Stimulated activated CD4-positive, alpha-beta T cell treated with anti-CD3 and anti-CD28 coated beads, Interleukin-12 subunit alpha, Interleukin-12 subunit beta, amount 100 ng/mL, for 24 hours (primary cell): ENCODE results near the gene PITHD1.
"Not testable (repeated sequence)": the region's sequence is repeated elsewhere in the genome, so short reads cannot be mapped to it uniquely, and the experiment has no call there.

ENCODE experiments used
- DNase-seq, 2 experiments: peaks; one replicate each; pipeline ENCODE4 v3.0.0-alpha.2; 2020; ENCODE audit warnings: low read depth in 2 of 2

The PITHD1 gene

DNA sequence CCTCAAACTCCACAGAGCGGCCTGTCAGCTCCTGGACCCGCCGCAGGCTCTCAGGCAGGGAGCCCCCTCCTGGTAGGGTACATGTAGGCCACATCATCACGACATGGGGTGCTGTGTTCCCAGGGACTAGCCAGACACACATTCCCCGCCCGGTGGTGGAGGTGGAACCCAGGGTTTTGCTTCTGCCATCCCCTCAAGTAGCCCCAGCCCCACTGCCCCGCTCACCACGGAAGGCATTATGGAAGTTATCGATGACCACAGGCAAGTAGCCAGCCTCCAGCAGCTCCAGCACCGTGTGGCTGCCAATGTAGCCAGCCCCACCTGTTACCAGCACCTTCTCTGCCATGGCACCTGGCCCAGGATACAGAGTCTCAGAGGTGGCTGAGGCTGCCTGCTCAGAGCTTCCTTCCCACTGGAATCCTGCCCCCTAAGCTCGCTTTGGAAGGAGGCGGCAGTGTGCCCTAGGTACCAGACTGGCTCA lies 20.5 kb downstream of the PITHD1 start:
- no peak for DNase-seq

- DNase-seq = no peak
Measured at GRCh38 chr1:23799255-23799569, 21.0 kb downstream of the PITHD1 start.

- peak in 1 of 2 experiments; percentile 32 for DNase-seq
Measured at GRCh38 chr1:23799570-23800399, 21.6 kb downstream of the PITHD1 start.

DNA sequence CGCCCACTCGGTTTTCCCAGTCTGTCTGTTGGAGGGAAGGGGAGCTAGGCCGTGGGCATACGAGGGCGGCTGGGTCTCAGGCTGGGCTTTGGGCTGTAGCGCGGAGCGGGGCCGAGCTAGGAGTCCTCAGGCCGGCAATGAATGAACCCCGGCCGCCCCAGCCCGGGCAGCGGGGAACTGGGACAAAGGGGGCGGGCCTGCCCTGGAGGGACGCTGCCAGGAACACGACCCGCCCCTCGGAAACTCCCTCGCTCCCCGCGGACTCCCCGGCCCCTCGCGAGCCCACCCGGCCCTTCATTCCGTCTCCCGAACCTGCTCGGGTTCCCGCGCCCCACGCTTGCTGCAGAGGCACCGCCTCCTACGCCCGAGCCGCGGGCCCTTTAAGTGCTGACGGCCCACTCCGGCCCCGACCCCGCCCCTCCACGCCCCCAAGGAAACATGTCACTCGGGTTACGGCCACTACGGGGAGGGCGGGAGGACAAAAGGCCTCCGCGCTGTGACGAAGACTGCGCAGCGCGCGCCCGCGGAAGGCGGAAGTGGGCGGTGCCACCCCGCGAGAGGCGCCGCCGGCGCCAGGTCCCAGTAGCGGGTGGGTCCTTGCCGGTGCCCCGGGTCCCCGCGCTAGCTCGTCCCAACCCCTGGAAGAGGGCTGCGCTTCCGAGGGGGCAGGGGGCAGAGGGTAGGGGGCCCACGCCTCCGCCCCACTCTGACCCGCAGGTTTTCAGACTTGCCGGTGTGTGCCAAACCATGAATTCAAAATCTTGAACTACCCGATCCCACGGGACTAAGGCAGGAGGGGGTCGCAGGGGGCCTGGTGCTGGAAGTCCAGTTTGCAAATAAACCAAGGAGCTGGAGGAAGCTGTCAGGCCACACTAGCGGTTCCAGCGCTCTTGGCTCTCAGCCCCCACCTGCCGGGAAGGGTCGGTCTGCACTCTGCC lies 22.5 kb downstream of the PITHD1 start, which contains the start of gene GALE:
TSS of gene GALE (minus strand) at position 355 of the 938 bp plus-strand sequence. CDS start 1,747 bp downstream, outside the sequence.
- peak; percentile 92 to 99 for DNase-seq

DNA sequence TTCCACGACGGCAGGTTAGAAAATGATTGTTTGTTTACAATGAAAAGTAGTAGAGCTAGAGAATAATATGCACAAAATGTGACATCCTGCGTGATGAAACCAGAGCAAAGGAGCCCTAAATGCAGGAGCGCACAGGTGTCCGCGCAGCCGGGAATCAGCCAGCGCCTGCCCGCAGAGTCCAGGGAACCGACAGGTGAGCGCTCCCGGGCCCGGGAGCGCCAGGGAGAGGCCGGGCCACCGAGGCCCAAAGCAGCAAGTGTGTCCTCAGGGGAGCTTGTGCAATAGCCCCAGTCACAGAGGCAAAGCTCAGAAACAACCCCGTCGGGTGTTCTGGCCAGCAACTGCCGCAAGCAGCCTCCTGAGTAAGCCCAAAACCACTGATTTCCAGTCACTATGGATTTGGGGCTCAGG lies 23.1 kb downstream of the PITHD1 start:
- no peak for DNase-seq

DNA sequence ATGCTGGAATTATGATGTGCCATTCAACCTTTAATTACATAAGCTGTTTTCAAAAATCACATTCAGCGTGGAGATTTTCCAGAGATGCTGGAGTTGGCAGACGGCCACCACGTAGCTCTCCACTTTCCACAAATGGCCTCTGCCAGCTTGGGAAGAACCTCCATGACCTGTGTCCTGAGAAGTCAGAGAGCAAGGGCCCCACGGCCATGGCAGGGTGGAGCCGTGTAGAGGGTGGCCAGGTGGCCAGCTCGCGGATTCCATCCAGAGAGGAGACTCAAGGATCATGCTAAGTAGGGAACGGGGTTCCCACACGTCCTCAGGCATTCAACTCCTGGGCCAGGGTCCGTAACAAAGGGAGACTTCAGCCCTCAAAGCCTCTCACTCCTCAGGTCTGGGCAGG lies 23.7 kb downstream of the PITHD1 start:
- DNase-seq = no peak

DNA sequence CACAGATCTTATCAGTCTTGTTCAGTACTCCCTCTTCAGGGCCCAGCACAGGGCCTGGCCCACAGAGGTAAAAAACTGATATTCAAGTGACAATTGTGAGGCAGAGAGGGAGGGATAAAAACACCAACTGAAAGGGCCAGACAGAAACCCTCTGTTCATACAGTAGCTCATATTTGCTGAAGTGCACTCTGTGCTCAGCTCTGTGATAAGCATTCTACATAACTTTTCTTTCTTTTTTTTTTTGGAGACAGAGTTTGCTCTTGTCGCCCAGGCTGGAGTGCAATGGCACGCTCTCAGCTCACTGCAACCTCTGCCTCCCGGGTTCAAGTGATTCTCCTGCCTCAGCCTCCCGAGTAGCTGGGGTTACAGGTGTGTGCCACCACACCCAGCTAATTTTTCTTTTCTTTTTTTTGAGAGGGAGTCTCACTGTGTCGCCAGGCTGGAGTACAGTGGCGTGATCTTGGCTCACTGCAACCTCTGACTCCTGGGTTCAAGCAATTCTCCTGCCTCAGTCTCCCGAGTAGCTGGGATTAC lies 24.7 kb downstream of the PITHD1 start:
- not testable (repeated sequence) for DNase-seq

DNA sequence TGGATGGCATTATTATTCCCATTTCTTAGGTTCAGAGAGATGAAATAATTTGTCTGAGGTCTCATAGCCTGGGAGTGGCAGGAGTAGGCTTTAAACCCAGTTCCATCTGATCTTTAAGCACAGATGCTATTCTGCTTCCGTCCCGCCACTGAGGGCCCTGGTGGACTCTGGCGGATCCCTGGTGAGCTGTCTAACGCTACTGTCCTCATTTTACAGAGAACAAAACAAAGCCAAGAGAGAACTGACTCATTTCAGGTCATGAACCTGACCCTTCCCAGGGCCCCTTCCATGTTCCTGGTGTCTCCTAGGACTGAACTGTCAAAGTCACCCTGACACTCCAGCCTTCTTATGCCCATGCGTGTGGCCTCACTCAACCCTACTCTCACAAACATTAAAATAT lies 25.5 kb downstream of the PITHD1 start:
- no peak for DNase-seq

GRCh38 chr1:23804183-23804835 lies 26.1 kb downstream of the PITHD1 start:
- no peak for DNase-seq

- DNase-seq = no peak
Measured at GRCh38 chr1:23805025-23805424, 26.8 kb downstream of the PITHD1 start.

DNA sequence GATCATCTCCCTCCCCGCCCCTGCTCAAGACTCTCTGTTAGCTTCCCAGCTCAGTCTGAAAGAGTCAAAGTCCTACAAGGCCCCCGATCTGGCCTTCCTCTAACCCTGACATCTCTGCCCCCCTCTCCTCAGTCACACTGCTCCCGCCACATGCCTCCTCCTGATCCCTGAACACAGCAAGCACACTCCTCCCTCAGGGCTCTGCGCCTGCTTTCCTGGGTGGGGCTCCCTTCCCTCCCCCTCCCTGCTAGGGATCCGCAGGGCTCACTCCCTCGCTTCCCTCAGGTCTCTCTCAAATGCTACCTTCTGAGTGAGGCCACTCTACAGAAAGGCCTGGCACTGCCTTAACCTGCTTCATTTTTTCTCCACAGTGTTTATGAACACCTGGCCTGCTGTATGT lies 28.1 kb downstream of the PITHD1 start:
- DNase-seq = no peak

GRCh38 chr1:23807453-23807852 lies 29.2 kb downstream of the PITHD1 start:
- no peak for DNase-seq

- peak; percentile 60 to 75 for DNase-seq
Measured at GRCh38 chr1:23809751-23810171, 31.5 kb downstream of the PITHD1 start.

- DNase-seq = peak in 1 of 2 experiments; percentile 45
Measured at GRCh38 chr1:23810818-23811540, 32.8 kb downstream of the PITHD1 start.

- no peak for DNase-seq
Measured at GRCh38 chr1:23814016-23814415, 35.8 kb downstream of the PITHD1 start.

DNA sequence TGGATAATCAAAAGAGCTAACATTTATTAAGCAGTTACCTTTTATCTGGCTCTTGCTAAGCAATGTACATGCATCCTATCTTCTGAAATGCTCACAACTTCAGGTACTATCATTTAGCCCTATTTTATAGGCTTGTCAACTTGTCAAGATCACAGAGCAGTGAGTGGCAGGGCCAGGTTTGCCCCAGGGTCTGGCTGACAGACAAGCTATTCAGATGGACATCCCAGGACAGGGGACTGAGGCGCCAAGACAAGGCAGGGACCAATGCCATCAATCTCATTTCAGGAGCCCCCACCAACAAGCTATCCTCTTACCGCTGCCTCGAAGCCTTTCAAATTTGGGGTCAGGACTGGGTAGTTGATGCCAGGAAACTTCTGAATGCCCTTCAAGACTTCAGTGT lies 38.1 kb downstream of the PITHD1 start:
- DNase-seq = no peak

- DNase-seq = no peak
Measured at GRCh38 chr1:23816906-23817305, 38.7 kb downstream of the PITHD1 start.

- DNase-seq = no peak
Measured at GRCh38 chr1:23817633-23818032, 39.4 kb downstream of the PITHD1 start.

- DNase-seq = no peak
Measured at GRCh38 chr1:23823767-23824166, 45.5 kb downstream of the PITHD1 start.

DNA sequence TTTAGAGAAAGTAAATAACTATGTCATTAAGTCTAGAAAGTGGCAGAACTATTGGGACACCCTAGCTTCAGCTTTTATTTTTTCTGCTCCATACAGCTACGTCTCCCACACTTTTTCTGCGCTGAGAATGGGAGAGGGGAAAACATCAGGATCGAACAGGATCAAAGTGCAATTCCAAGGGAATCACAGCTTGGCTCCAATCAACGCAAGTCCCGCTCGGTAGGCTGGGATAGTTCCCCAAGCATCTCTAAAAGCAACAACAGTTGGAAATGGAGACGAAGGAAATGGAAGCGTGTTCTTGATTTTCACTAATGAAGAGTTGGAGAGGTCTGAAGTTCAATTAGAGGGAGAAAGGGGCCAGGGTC lies 46.5 kb downstream of the PITHD1 start:
- no peak for DNase-seq
